GM21423 (cell line): ENCODE data around the gene STYXL2.

Experiments used
- ATAC-seq: cut with Tn5 transposase; IDR thresholded peaks from one replicate; pipeline ENCODE4 v1.9.1; 2021; ENCODE audit warnings: mild to moderate bottlenecking, moderate library complexity; ENCODE audit not compliant: unreplicated experiment

Gene STYXL2

GRCh38 chr1:167077128-167077867 lies 16.6 kb upstream of the STYXL2 start:
- ATAC-seq, result no peak

- ATAC-seq, result no peak
Measured at GRCh38 chr1:167077868-167078210, 16.0 kb upstream of the STYXL2 start.

- no peak for ATAC-seq
Measured at GRCh38 chr1:167081594-167082156, 12.2 kb upstream of the STYXL2 start.

GRCh38 chr1:167082511-167083027 lies 11.3 kb upstream of the STYXL2 start:
- ATAC-seq, result no peak

- no peak for ATAC-seq
Measured at GRCh38 chr1:167083066-167083665, 10.7 kb upstream of the STYXL2 start.

- no peak for ATAC-seq
Measured at GRCh38 chr1:167083871-167084270, 10.0 kb upstream of the STYXL2 start.

- ATAC-seq, result no peak
Measured at GRCh38 chr1:167084757-167085156, 9.1 kb upstream of the STYXL2 start.

- ATAC-seq, result no peak
Measured at GRCh38 chr1:167086033-167086432, 7.8 kb upstream of the STYXL2 start.

- no peak for ATAC-seq
Measured at GRCh38 chr1:167086768-167087167, 7.1 kb upstream of the STYXL2 start.

GRCh38 chr1:167088746-167089417 lies 5.0 kb upstream of the STYXL2 start:
- no peak for ATAC-seq

GRCh38 chr1:167089939-167090313 lies 3.9 kb upstream of the STYXL2 start:
- no peak for ATAC-seq

- ATAC-seq, result no peak
Measured at GRCh38 chr1:167090314-167090942, 3.4 kb upstream of the STYXL2 start, which contains the start of gene GPA33. Gene GPA33, minus strand, starts transcription at chr1:167090377. Its CDS starts 90 bp downstream, at chr1:167090287.

- no peak for ATAC-seq
Measured at GRCh38 chr1:167092653-167093052, 1.2 kb upstream of the STYXL2 start.

GRCh38 chr1:167094690-167095089 lies 815 bp downstream of the STYXL2 start:
- ATAC-seq, result no peak

- ATAC-seq, result no peak
Measured at GRCh38 chr1:167095368-167095767, 1.5 kb downstream of the STYXL2 start.

GRCh38 chr1:167099851-167100250 lies 6.0 kb downstream of the STYXL2 start:
- no peak for ATAC-seq

- ATAC-seq, result no peak
Measured at GRCh38 chr1:167100730-167101129, 6.9 kb downstream of the STYXL2 start.

GRCh38 chr1:167101754-167102153 lies 7.9 kb downstream of the STYXL2 start:
- no peak for ATAC-seq

GRCh38 chr1:167102906-167103573 lies 9.2 kb downstream of the STYXL2 start:
- no peak for ATAC-seq

GRCh38 chr1:167104256-167104633 lies 10.4 kb downstream of the STYXL2 start:
- peak; percentile 51 for ATAC-seq
